ENCODE measurements around the gene RBM41.

GRCh38 chrX:107102980-107103379 lies 15.6 kb downstream of the RBM41 start:
- TF ChIP-seq CTCF (IDR thresholded peaks at IDR 0.05; ENCODE audit: low read length) (no peak), EZH2 (IDR thresholded peaks at IDR 0.05; ENCODE audit: borderline replicate concordance, low read length) (no peak)
